ENCODE results near the gene SLC50A1. TPM values are rescaled to one million over a fixed set of nuclear protein-coding genes. Genes with fewer than 3 reads are reported as not detected.
"Not testable (repeated sequence)": the region's sequence is repeated elsewhere in the genome, so short reads cannot be mapped to it uniquely, and the experiment has no call there.

Gene SLC50A1
- total RNA-seq, 1 donor from 2014 or later, result 20.8 TPM

- ATAC-seq (no peak), DNase-seq (ENCODE audit: low spot score) (no peak)
- intact Hi-C loops (cut with DNase I), result no loop called here
Measured at GRCh38 chr1:155130272-155131006, 5.2 kb upstream of the SLC50A1 start.

- intact Hi-C loops (cut with DNase I), result no loop called here
- DNase-seq (ENCODE audit: low spot score) (no peak), ATAC-seq (no peak)
Measured at GRCh38 chr1:155131285-155131684, 4.4 kb upstream of the SLC50A1 start.

DNA sequence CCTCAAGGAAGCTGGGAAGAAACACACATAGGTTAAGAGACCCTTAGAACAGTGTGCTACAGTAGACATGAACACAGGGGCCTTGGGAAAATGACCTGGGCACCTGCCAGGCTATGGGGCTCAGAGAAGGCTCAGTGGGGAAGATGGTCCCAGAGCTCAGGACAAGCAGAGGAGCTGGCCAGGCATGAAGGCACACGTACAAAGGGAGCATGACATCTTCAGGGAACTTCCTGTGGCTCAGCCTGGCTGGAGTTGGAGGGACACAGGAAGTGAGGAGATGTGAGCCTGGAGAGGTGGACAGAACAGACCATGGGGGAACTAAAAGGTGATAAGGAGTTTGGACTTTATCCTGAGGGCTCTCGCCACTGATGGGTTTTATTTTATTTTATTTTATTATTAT is 3.8 kb upstream of the SLC50A1 start:
- intact Hi-C loops (cut with DNase I), result no loop called here
- DNase-seq (ENCODE audit: low spot score), result no peak
- ATAC-seq, result no peak

GRCh38 chr1:155133799-155134281 is 1.8 kb upstream of the SLC50A1 start:
- no peak for DNase-seq (ENCODE audit: low spot score)
- ATAC-seq, result no peak
- intact Hi-C loops (cut with DNase I), result no loop called here

DNA sequence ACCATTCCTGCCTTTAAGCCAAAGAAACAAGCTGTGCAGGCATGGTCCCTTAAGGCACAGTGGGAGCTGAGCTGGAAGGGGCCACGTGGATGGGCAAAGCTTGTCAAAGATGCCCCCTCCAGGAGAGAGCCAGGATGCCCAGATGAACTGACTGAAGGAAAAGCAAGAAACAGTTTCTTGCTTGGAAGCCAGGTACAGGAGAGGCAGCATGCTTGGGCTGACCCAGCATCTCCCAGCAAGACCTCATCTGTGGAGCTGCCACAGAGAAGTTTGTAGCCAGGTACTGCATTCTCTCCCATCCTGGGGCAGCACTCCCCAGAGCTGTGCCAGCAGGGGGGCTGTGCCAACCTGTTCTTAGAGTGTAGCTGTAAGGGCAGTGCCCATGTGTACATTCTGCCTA is 1.3 kb upstream of the SLC50A1 start:
- no peak for ATAC-seq
- DNase-seq (ENCODE audit: low spot score), result no peak
- intact Hi-C loops (cut with DNase I), result no loop called here

GRCh38 chr1:155134880-155135414 is 705 bp upstream of the SLC50A1 start:
- peak; percentile 91 for DNase-seq (ENCODE audit: low spot score)
- intact Hi-C loops (cut with DNase I), result no loop called here
- peak; percentile 83 for ATAC-seq

DNA sequence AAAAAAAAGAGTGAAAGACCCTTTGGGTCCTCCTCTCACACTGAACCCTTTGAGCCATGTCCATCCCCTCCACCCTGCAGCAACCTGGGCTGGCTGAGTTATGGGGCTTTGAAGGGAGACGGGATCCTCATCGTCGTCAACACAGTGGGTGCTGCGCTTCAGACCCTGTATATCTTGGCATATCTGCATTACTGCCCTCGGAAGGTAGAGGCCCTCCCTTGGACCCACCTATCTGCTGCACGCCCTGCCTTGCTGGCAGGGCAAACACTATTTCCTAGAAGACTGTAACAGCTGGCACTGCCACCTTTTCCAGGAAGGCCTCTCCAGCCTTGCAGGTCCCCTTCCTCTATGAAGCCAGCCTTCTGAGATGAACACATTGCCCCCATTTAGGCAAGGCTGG is 1.1 kb downstream of the SLC50A1 start:
- intact Hi-C loops (cut with DNase I), result no loop called here
- no peak for DNase-seq (ENCODE audit: low spot score)
- ATAC-seq, result no peak

- no peak for ATAC-seq
- intact Hi-C loops (cut with DNase I), result no loop called here
Measured at GRCh38 chr1:155137154-155137949, 1.7 kb downstream of the SLC50A1 start.

GRCh38 chr1:155139895-155140629 is 4.4 kb downstream of the SLC50A1 start, which contains the start of gene DPM3:
DPM3 (minus strand) TSS chr1:155140531; CDS start chr1:155140240, 291 bp downstream.
- peak; percentile 94 for DNase-seq (ENCODE audit: low spot score)
- intact Hi-C loops (cut with DNase I), result no loop called here
- ATAC-seq, result peak; percentile 89

More at GRCh38 chr1:155137154-155137949, 1.7 kb downstream of the SLC50A1 start:
- DNase-seq (ENCODE audit: low spot score), result no peak

DNA sequence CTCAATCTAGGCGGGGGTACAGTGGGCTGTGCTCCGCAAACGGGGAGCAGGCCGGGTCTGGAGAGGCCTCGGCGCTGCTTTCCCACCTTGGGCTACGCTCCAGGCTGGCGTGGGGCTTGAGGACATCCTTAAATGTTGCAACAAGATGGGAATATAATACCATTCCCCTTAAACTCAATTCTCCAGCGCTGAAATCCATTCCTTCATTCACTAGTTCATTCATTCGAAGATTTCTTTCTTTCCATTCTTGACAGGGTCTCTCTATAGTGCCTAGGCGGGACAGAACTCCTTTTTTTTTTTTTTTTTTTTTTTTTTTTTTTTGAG is 4.9 kb downstream of the SLC50A1 start:
- DNase-seq (ENCODE audit: low spot score) (no peak), ATAC-seq (no peak)
- intact Hi-C loops (cut with DNase I), result no loop called here

GRCh38 chr1:155141749-155142148 is 6.1 kb downstream of the SLC50A1 start:
- DNase-seq (ENCODE audit: low spot score), result no peak
- intact Hi-C loops (cut with DNase I), result no loop called here
- ATAC-seq, result no peak

DNA sequence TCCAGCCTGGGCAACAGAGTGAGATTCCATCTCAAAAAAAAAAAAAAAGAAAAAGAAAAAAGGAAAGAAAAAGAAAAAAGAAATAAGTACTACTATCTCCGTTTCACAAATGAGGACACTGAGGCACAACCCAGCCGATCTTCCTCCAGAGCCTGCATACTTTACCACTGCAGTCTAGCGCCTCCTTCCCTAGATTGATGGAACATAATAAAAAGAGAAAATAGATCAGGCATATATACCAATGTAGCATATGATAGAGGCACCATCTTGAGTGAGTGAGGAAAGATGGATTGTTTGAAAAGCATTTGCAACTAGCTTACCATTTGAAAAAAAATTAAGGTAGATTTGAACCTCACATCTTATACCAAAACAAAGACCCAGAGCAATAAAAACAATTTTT is 9.8 kb downstream of the SLC50A1 start:
- intact Hi-C loops (cut with DNase I), result no loop called here
- DNase-seq (ENCODE audit: low spot score), result no peak
- ATAC-seq, result no peak

GRCh38 chr1:155155996-155156643 is 20.5 kb downstream of the SLC50A1 start:
- intact Hi-C loops (cut with DNase I); ATAC-seq; DNase-seq (ENCODE audit: low spot score): not testable (repeated sequence)

GRCh38 chr1:155158991-155159390 is 23.3 kb downstream of the SLC50A1 start:
- no peak for DNase-seq (ENCODE audit: low spot score)
- no peak for ATAC-seq
- intact Hi-C loops (cut with DNase I), result no loop called here

DNA sequence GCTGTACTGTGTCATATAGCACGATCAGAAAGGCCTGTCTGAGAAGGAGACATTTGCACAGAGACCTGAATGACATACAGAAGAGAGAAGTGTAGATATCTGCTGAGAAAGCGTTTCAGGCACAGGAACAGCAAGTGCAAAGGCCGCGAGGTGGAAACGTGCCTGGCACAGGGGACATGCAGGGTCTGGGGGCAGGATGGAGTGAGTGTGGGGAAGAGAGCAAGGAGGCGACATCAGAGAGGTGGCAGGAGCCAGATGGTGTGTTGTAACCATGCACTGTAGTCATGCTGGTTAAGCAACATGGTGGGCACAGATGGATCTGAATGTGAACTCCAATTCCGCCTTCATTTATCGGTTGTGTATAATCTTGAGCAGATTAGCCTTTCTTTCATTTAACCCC is 24.5 kb downstream of the SLC50A1 start:
- ATAC-seq (no peak), DNase-seq (ENCODE audit: low spot score) (no peak)
- intact Hi-C loops (cut with DNase I), result no loop called here

DNA sequence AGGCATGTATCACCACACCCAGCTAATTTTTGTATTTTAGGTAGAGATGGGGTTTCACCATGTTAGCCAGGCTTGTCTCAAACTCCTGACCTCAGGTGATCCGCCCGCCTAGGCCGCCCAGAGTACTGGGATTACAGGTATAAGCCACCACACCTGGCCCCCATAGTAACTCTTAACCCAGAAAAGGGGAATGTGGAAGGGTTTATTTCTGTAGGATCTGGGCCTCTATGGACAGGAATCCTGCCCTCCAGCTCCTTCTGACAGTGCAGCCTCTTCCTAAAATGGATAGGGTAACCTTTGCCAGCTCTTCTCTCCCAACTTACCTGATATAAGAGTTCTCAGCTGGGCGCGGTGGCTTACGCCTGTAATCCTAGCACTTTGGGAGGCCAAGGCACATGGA is 27.0 kb downstream of the SLC50A1 start:
- DNase-seq (ENCODE audit: low spot score); ATAC-seq; intact Hi-C loops (cut with DNase I): not testable (repeated sequence)

DNA sequence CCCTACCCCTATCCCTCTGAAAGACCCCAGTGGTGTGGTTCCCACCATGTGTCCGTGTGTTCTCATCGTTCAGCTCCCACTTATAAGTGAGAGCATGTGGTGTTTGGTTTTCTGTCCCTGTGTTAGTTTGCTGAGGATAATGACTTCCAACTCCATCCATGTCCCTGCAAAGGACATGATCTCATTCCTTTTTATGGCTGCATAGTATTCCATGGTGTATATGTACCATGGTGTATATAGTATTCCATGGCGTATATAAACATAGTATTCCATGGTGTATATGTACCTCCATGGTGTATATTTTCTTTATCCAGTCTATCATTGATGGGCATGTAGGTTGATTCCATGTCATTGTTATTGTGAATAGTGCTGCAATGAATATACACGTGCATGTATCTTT is 28.1 kb downstream of the SLC50A1 start:
- ATAC-seq; intact Hi-C loops (cut with DNase I); DNase-seq (ENCODE audit: low spot score): not testable (repeated sequence)

DNA sequence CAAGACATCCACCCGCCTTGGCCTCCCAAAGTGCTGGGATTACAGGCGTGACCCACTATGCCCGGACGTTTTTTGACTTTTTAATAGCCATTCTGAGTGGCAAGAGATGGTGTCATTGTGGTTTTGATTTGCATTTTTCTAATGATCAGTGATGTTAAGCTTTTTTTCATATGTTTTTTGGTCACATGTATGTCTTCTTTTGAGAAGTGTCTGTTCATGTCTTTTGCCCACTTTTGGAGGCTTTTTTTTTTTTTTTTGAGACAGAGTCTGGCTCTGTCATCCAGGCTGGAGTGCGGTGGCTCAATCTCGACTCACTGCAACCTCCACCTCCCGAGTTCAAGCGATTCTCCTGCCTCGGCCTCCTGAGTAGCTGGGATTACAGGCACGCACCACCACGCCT is 29.0 kb downstream of the SLC50A1 start:
- intact Hi-C loops (cut with DNase I), result loop anchor here (5.0 kb wide), 1 partner anchor 72 kb away; no protein-coding TSS in a partner anchor
- not testable (repeated sequence) for ATAC-seq; DNase-seq (ENCODE audit: low spot score)

DNA sequence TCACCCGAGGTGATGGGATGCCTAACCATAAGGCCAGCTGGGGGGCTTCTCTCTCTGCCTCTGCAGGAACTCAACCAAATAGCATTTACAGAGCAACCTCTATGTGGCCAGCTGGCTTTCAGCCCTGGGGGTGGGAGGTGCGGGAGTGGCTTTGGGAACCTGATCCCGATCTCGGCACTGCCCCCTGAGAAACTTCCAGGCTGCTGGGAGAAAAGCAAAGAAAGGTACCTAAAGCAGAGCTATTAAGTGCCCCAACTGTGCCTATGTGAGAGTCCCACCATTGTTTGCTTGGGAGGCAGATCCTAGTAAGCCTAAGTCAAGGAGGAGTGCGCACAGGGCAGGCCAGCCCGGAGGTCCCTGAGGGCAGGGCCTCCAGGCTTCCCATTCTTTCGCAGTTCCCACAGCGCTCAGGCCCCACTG is 30.4 kb downstream of the SLC50A1 start:
- no peak for ATAC-seq
- no peak for DNase-seq (ENCODE audit: low spot score)
- intact Hi-C loops (cut with DNase I), result loop anchor here (5.0 kb wide), 1 partner anchor 74 kb away; no protein-coding TSS in a partner anchor

Data from sciatic nerve (tissue), 2 donors.